Measurements from ENCODE around the gene UGT2A3.

DNA sequence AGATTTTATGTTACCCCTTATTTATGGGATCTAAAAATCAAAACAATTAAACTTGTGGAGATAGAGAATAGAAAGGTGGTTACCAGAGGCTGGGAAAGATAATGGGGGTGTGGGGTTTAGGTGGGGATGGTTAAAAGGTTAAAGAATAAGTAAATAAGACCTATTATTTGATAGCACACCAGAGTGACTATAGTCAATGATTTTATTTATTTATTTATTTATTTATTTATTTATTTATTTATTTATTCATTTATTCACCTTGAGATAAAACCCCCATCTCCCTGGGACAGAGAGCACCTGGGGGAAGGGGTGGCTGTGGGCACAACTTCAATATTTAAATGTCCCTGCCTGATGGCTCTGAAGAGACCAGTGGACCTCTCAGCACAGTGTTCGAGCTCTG, 66.1 kb downstream of the UGT2A3 start:
- TF ChIP-seq EZH2phosphoT487 (IDR thresholded peaks at IDR 0.05; ENCODE audit: borderline replicate concordance, low read depth, low read length) (no peak), CTCF (conservative IDR thresholded peaks at IDR 0.05; ENCODE audit: low read length) (no peak)

All from OCI-LY7 (cell line).